Type B pancreatic cell (in vitro differentiated cells): Measurements from ENCODE around the gene TRNP1. TPM values are rescaled to one million over a fixed set of nuclear protein-coding genes. Genes with fewer than 3 reads are reported as not detected.

ENCODE experiments used
- DNase-seq: peaks from one replicate; pipeline ENCODE4 v3.0.0; 2021; ENCODE audit warnings: mixed read lengths; ENCODE audit not compliant: unreplicated experiment; ENCODE audit errors: extremely low spot score
- H3K27ac Mint-ChIP-seq: 2 replicates; pipeline ENCODE4 v1.8.0; 2021; ENCODE audit warnings: mild to moderate bottlenecking, mixed read lengths
- H3K27me3 Mint-ChIP-seq: 2 replicates; pipeline ENCODE4 v1.8.0; 2021; ENCODE audit warnings: mixed read lengths
- H3K36me3 Mint-ChIP-seq: 2 replicates; pipeline ENCODE4 v1.8.0; 2021; ENCODE audit warnings: mixed read lengths
- H3K4me1 Mint-ChIP-seq: one replicate; pipeline ENCODE4 v1.8.0; 2021; ENCODE audit warnings: mixed read lengths; ENCODE audit not compliant: unreplicated experiment
- H3K4me3 Mint-ChIP-seq: 2 replicates; pipeline ENCODE4 v1.8.0; 2021; ENCODE audit warnings: mild to moderate bottlenecking, mixed read lengths
- H3K9me3 Mint-ChIP-seq: 2 replicates; pipeline ENCODE4 v1.8.0; 2021; ENCODE audit warnings: mixed read lengths
- CTCF ChIP-seq: fragments of 200-600 bp; sonication (generic); conservative IDR thresholded peaks from 2 replicates; pipeline ENCODE4 v1.5.0; 2021; ENCODE audit warnings: antibody characterized with exemption, mild to moderate bottlenecking
- total RNA-seq: library from RNA; stranded (reverse); gene quantifications from 2 replicates; pipeline ENCODE4 v1.2.1, GENCODE V29; 2021; ENCODE audit warnings: low replicate concordance

Gene TRNP1
- total RNA-seq, 1 donor from 2014 or later: 52.3 TPM

- Mint-ChIP-seq H3K27ac (peak overlapping the region; percentile 59), H3K4me1 (peaks cover 57% of the 10 kb centered on the region), H3K36me3 (no peaks in the 10 kb centered on the region), H3K9me3 (no peaks in the 10 kb centered on the region), H3K27me3 (peaks cover 33% of the 10 kb centered on the region), H3K4me3 (peak overlapping the region; percentile 90)
- DNase-seq: no peak
- no peak for TF ChIP-seq CTCF
Observed at GRCh38 chr1:26996024-26996423, 2.5 kb downstream of the TRNP1 start.

GRCh38 chr1:26996665-26997064, 3.2 kb downstream of the TRNP1 start:
- DNase-seq: no peak

DNA sequence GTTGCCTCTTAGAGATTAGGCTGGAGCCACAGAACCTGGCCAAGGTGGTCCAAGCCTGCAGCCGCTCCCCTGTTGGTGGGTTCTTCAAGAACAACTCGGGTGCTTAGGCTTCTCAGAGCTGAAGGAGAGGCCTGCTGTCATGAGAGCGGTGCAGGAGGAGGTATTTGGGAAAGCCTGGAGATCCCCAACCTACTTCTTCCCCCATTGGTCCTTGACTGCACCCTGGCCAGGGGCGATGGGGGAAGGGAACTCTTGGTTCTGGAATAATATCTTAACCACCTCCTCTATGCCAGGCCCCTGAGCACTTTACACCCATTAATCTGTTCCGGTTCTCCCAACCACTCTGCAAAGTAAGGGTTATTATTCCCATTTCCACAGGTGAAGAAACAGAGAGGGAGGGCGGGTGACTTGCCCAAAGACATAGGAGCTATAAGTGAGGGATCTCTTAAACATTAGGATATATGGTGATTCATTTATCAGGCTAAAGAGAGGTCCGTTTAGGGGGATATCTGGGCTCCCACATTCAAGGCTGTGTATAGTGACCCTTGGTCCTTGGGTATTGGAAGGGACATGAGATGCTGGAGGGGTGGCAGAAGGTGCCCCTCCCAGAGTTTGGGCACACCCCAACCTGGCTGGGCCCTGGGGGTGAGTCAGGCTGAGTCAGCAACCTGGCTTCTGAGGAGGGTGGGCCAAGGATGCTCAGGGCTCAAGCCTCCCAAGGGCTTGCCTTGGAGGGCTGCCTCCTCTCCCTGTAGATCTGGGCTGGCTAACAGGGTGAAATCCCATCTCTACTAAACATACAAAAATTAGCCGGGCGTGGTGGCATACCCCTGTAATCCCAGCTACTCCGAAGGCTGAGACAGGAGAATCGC, 5.2 kb downstream of the TRNP1 start:
- TF ChIP-seq CTCF: no peak
- H3K27ac Mint-ChIP-seq: peak overlapping the region; percentile 81
- no peak for DNase-seq
- H3K36me3 Mint-ChIP-seq: no peaks in the 10 kb centered on the region
- H3K27me3 Mint-ChIP-seq: peaks cover 19% of the 10 kb centered on the region
- H3K9me3 Mint-ChIP-seq: no peaks in the 10 kb centered on the region
- peak overlapping the region; percentile 28 for H3K4me3 Mint-ChIP-seq
- peaks cover 60% of the 10 kb centered on the region for H3K4me1 Mint-ChIP-seq

More at GRCh38 chr1:26996665-26997064, 3.2 kb downstream of the TRNP1 start:
- Mint-ChIP-seq H3K27me3 (peaks cover 27% of the 10 kb centered on the region), H3K36me3 (no peaks in the 10 kb centered on the region), H3K27ac (no peak overlapping the region), H3K4me3 (peak overlapping the region; percentile 90), H3K4me1 (peaks cover 54% of the 10 kb centered on the region), H3K9me3 (no peaks in the 10 kb centered on the region)
- TF ChIP-seq CTCF: no peak

DNA sequence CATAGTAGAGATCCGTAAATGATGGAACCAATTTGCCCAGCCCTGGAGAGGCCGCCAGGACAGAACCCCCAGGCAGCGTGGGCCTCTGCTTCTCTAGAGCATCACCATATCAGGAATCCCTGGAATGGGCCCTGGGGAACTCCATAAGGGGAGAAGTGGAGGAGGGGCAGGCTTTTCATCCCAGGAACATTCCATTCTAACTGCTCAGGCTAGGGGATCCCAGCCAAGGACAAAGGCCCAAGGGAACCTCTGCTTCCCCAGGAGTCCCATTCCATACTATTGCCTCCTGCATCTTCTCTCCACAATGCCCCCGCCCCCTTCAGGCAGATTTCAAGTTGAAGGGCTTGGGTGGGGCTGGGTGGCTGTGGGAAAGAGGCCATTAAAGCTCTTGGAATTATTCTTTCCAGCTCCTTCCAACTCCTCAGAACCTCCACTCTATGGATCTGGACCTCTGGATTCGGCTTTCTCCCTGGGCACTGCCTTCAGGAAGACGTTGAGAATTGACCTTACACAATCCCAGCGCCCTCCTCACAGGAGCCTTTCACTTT, 6.0 kb downstream of the TRNP1 start:
- Mint-ChIP-seq H3K27ac (peak overlapping the region; percentile 81), H3K4me3 (peak overlapping the region; percentile 59), H3K27me3 (peaks cover 19% of the 10 kb centered on the region), H3K4me1 (peaks cover 68% of the 10 kb centered on the region), H3K36me3 (no peaks in the 10 kb centered on the region), H3K9me3 (no peaks in the 10 kb centered on the region)
- no peak for DNase-seq
- no peak for TF ChIP-seq CTCF

GRCh38 chr1:27000090-27000816, 6.8 kb downstream of the TRNP1 start:
- Mint-ChIP-seq H3K4me3 (peak overlapping the region; percentile 52), H3K9me3 (no peaks in the 10 kb centered on the region), H3K27ac (peak overlapping the region; percentile 81), H3K4me1 (peaks cover 68% of the 10 kb centered on the region), H3K27me3 (peaks cover 11% of the 10 kb centered on the region), H3K36me3 (no peaks in the 10 kb centered on the region)
- no peak for DNase-seq
- TF ChIP-seq CTCF: no peak
